ENCODE results near the gene HS1BP3. TPM values are rescaled to one million over a fixed set of nuclear protein-coding genes. Genes with fewer than 3 reads are reported as not detected.

Gene HS1BP3
- total and polyA plus RNA-seq, 2 of the 13 experiments (the other 11 are each of a cell fraction or from before 2014, with no cell fraction given), result 15.2 to 22.0 TPM

GRCh38 chr2:20578895-20579825 lies 71.7 kb downstream of the HS1BP3 start:
- Histone ChIP-seq H3K9ac (ENCODE audit: insufficient read depth, low read depth, low read length) (peak overlapping the region; percentile 77), H3K4me2 (ENCODE audit: low read depth, low read length) (peak overlapping the region; percentile 50), H3K9me3 (ENCODE audit: low read length) (peaks cover 5% of the 10 kb centered on the region), H3K27ac (ENCODE audit: extremely low read length, insufficient read depth, low read length) (peak overlapping the region; percentile 97), H3K36me3 (replicated peaks in 1 of 2; ENCODE audit: control insufficient read depth in 1 of 2, insufficient read depth in 2 of 2, low read length in 2 of 2) (no peaks in the 10 kb centered on the region), H3K4me3 (replicated peaks in 1 of 3; ENCODE audit: insufficient read depth in 1 of 3, low read depth in 2 of 3, low read length in 3 of 3) (0 out of 6 replicates have a peak overlapping the region, but pooled peaks of 1 of the 3 experiments have one; percentile 0), H3K79me2 (ENCODE audit: insufficient read depth, low read length) (no peaks in the 10 kb centered on the region), H3K4me1 (ENCODE audit: insufficient read depth, low read length) (peaks cover 98% of the 10 kb centered on the region), H2AFZ (ENCODE audit: low read length) (no peak overlapping the region), H3K27me3 (ENCODE audit: control insufficient read depth in 1 of 2, insufficient read depth in 2 of 2, low read length in 2 of 2) (no peaks in the 10 kb centered on the region), H4K20me1 (ENCODE audit: insufficient read depth, low read length) (no peaks in the 10 kb centered on the region)
- POLR2A ChIA-PET, result interaction anchor here (0.6 to 36.8 kb wide), 28 partner anchors 9 to 183 kb away, joined by 3 to 1537 read pairs (median 6); partner anchors contain the start of genes HS1BP3 and RHOB
- BruUV-seq (replicated peaks), result TSS peak; percentile 91
- in situ Hi-C loops (cut with HindIII; ENCODE audit: extremely low pct_ligation_motif_present, low pct_unique_long_range_greater_than_20kb), result no loop called here
- intact Hi-C loops (cut with micrococcal nuclease; ENCODE audit: unreplicated experiment), result loop anchor here (1.0 to 2.0 kb wide), 8 partner anchors 14 to 129 kb away; no protein-coding TSS in a partner anchor
- ATAC-seq (peak; percentile 83), FAIRE-seq (peak; percentile 98), DNase-seq (ENCODE audit: low spot score) (peak; percentile 100)
- CTCF ChIA-PET (ENCODE audit: low intra/inter-chr PET ratio, low total read pairs), result interaction anchor here (2.0 kb wide), 1 partner anchor 14 kb away, joined by 4 read pairs; no protein-coding TSS in a partner anchor
- WGBS (ENCODE audit: low lambda C conversion rate), result 37% methylated on average over 5 of the region's 15 CpGs
- TF ChIP-seq ESRRA (CRISPR knock-in tag; IDR thresholded peaks at IDR 0.05; ENCODE audit: low read depth) (peak; percentile 79; the same call in 1 of the 2 replicates), POLR2A (IDR thresholded peaks at IDR 0.05; ENCODE audit: insufficient read depth in 1 of 2, low read depth in 2 of 2, low read length in 2 of 2) (peak in 1 of 2 experiments; percentile 49; a peak in 1 of 4 replicates), TRAFD1 (CRISPR knock-in tag; IDR thresholded peaks at IDR 0.05; ENCODE audit: borderline replicate concordance) (peak; percentile 65; the same call in 1 of the 2 replicates), ZNF350 (CRISPR knock-in tag; IDR thresholded peaks at IDR 0.05; ENCODE audit: borderline replicate concordance, low read depth) (peak; percentile 97), MTF1 (CRISPR knock-in tag; IDR thresholded peaks at IDR 0.05) (no peak), ZNF557 (CRISPR knock-in tag; IDR thresholded peaks at IDR 0.05) (peak; percentile 38; the same call in 1 of the 2 replicates), ZBTB44 (CRISPR knock-in tag; IDR thresholded peaks at IDR 0.05) (no peak), ZBTB2 (CRISPR knock-in tag; IDR thresholded peaks at IDR 0.05; ENCODE audit: low read depth) (no peak), ZNF564 (CRISPR knock-in tag; IDR thresholded peaks at IDR 0.05) (peak; percentile 82), ZNF280D (CRISPR knock-in tag; IDR thresholded peaks at IDR 0.05) (peak; percentile 97; the same call in 1 of the 2 replicates), ZSCAN5A (CRISPR knock-in tag; IDR thresholded peaks at IDR 0.05; ENCODE audit: borderline replicate concordance) (peak; percentile 86; the same call in 1 of the 2 replicates)

Data from HepG2 (cell line).